ENCODE measurements around the gene IL10RA. TPM values are rescaled to one million over a fixed set of nuclear protein-coding genes. Genes with fewer than 3 reads are reported as not detected.

The IL10RA gene
- total RNA-seq, 1 experiment from 2014 or later: 1.7 TPM

DNA sequence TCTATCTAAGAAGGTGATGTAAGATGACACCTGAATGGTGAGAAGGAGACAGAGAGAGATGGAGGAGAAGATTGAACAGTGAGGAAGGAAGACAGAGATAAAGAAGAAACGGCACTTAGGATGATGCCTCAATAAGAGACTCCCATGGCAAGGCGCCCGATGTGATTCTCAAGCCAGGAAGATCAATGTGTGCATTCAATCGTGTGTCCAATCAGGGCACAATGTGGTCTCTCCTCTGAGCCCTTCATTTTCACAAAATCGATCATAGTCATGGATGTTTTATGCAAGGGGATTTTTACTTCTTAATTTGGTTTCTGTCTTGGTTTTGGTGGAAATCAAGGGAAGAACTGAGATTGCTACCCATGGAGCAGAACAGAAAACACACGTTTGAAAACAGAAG lies 37.1 kb upstream of the IL10RA start (continued):
- no peak for TF ChIP-seq CTCF (IDR thresholded peaks at IDR 0.05 in 2 of 3, conservative IDR thresholded peaks at IDR 0.05 in 1 of 3; ENCODE audit: borderline replicate concordance in 1 of 3, insufficient read depth in 1 of 3, low read depth in 2 of 3, low read length in 2 of 3)

- intact Hi-C loops (cut with micrococcal nuclease): no loop called here
These were observed 35.9 kb upstream of the IL10RA start for GRCh38 chr11:117950301-117950700.

More at GRCh38 chr11:117950301-117950700, 35.9 kb upstream of the IL10RA start:
- Histone ChIP-seq H3K9ac (ENCODE audit: low read length) (no peak overlapping the region), H2AFZ (ENCODE audit: low read depth, low read length, poor library complexity, severe bottlenecking) (no peak overlapping the region), H3K27me3 (ENCODE audit: insufficient read depth, low read length) (no peaks in the 10 kb centered on the region), H3K9me3 (ENCODE audit: control insufficient read depth in 1 of 2, insufficient read depth in 1 of 2, low read depth in 1 of 2, low read length in 2 of 2) (no peaks in the 10 kb centered on the region), H3K36me3 (ENCODE audit: control insufficient read depth in 1 of 2, insufficient read depth in 2 of 2, low read length in 2 of 2) (no peaks in the 10 kb centered on the region), H3K79me2 (ENCODE audit: insufficient read depth, low read length) (no peaks in the 10 kb centered on the region), H3K27ac (ENCODE audit: low read depth, low read length) (no peak overlapping the region), H3K4me1 (ENCODE audit: control insufficient read depth in 1 of 2, insufficient read depth in 2 of 2, low read length in 2 of 2) (peaks cover 3 to 13% of the 10 kb centered on the region in 2 experiments; a peak in 3 of 4 replicates), H3K4me2 (ENCODE audit: low read length) (no peak overlapping the region), H3K4me3 (replicated peaks in 1 of 2; ENCODE audit: low read depth in 1 of 2, low read length in 2 of 2) (no peak overlapping the region), H4K20me1 (ENCODE audit: insufficient read depth) (no peaks in the 10 kb centered on the region), H3K9me2 (ENCODE audit: insufficient read depth) (no peaks in the 10 kb centered on the region)
- TF ChIP-seq POLR2AphosphoS5 (IDR thresholded peaks at IDR 0.05; ENCODE audit: low read depth, low read length) (no peak), SIN3A (IDR thresholded peaks at IDR 0.05; ENCODE audit: low read depth) (no peak), JUND (IDR thresholded peaks at IDR 0.05) (no peak), RAD21 (IDR thresholded peaks at IDR 0.05; ENCODE audit: low read depth) (no peak), EZH2 (IDR thresholded peaks at IDR 0.05) (no peak), CTCF (IDR thresholded peaks at IDR 0.05 in 2 of 3, conservative IDR thresholded peaks at IDR 0.05 in 1 of 3; ENCODE audit: borderline replicate concordance in 1 of 3, insufficient read depth in 1 of 3, low read depth in 2 of 3, low read length in 2 of 3) (no peak), EZH2phosphoT487 (IDR thresholded peaks at IDR 0.05; ENCODE audit: borderline replicate concordance) (no peak), ELF1 (IDR thresholded peaks at IDR 0.05; ENCODE audit: borderline replicate concordance, low read depth) (no peak), FOSL1 (IDR thresholded peaks at IDR 0.05; ENCODE audit: low read depth) (no peak), POLR2A (IDR thresholded peaks at IDR 0.05; ENCODE audit: borderline replicate concordance, extremely low read depth, insufficient read depth, insufficient read length) (no peak), EGR1 (IDR thresholded peaks at IDR 0.05; ENCODE audit: low read depth) (no peak)
- TF ChIP-seq, protein P1, sequence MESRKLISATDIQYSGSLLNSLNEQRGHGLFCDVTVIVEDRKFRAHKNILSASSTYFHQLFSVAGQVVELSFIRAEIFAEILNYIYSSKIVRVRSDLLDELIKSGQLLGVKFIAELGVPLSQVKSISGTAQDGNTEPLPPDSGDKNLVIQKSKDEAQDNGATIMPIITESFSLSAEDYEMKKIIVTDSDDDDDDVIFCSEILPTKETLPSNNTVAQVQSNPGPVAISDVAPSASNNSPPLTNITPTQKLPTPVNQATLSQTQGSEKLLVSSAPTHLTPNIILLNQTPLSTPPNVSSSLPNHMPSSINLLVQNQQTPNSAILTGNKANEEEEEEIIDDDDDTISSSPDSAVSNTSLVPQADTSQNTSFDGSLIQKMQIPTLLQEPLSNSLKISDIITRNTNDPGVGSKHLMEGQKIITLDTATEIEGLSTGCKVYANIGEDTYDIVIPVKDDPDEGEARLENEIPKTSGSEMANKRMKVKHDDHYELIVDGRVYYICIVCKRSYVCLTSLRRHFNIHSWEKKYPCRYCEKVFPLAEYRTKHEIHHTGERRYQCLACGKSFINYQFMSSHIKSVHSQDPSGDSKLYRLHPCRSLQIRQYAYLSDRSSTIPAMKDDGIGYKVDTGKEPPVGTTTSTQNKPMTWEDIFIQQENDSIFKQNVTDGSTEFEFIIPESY (IDR thresholded peaks at IDR 0.05; ENCODE audit: extremely low read depth, insufficient replicate concordance, low read length): no peak
- RAD21 ChIA-PET (ENCODE audit: low non-redundant PET in 1 of 2, low total read pairs in 2 of 2, uncharacterized antibody in 2 of 2, unreplicated experiment in 2 of 2): interaction anchor here in 1 of 2 experiments (0.6 kb wide), 1 partner anchor 141 kb away, joined by 3 read pairs; no protein-coding TSS in a partner anchor
- CTCF ChIA-PET: interaction anchor here (1.2 kb wide), 1 partner anchor 102 kb away, joined by 3 read pairs; no protein-coding TSS in a partner anchor
- no TSS peak for BruUV-seq (replicated peaks)
- DNase-seq (ENCODE audit: low read depth, low spot score): no peak
- ATAC-seq: no peak
- POLR2A ChIA-PET: no interaction called here

All from HCT116 (cell line).